NCI-H82 treated with DMSO at 0.1 percent for 48 hours (cell line): Measurements from ENCODE around the gene DGKZ.

Experiments
- DNase-seq: peaks from one replicate; lab custom pipeline; 2025; ENCODE audit not compliant: unreplicated experiment; lab: John Stamatoyannopoulos, UW

The DGKZ gene

GRCh38 chr11:46381048-46381818 lies 34.0 kb downstream of the DGKZ start, which contains the start of gene MDK:
Gene MDK (plus strand): TSS chr11:46381669. CDS start chr11:46382058, 389 bp downstream.
- no peak for DNase-seq

GRCh38 chr11:46381819-46382645 lies 34.8 kb downstream of the DGKZ start:
- DNase-seq = no peak

GRCh38 chr11:46382646-46383403 lies 35.6 kb downstream of the DGKZ start:
- peak; percentile 10 for DNase-seq

- DNase-seq = no peak
Measured at GRCh38 chr11:46383404-46383758, 36.1 kb downstream of the DGKZ start.

- no peak for DNase-seq
Measured at GRCh38 chr11:46383974-46384701, 36.9 kb downstream of the DGKZ start.

GRCh38 chr11:46385169-46386004 lies 38.1 kb downstream of the DGKZ start:
- DNase-seq = no peak

- DNase-seq = no peak
Measured at GRCh38 chr11:46386005-46386578, 38.8 kb downstream of the DGKZ start.

- no peak for DNase-seq
Measured at GRCh38 chr11:46386674-46387073, 39.4 kb downstream of the DGKZ start.

- no peak for DNase-seq
Measured at GRCh38 chr11:46387456-46387855, 40.2 kb downstream of the DGKZ start.

GRCh38 chr11:46387919-46388618 lies 40.8 kb downstream of the DGKZ start:
- DNase-seq = no peak

- DNase-seq = peak; percentile 33
Measured at GRCh38 chr11:46388619-46389449, 41.6 kb downstream of the DGKZ start.

GRCh38 chr11:46389450-46390330 lies 42.4 kb downstream of the DGKZ start:
- peak; percentile 10 for DNase-seq

- no peak for DNase-seq
Measured at GRCh38 chr11:46390331-46391171, 43.3 kb downstream of the DGKZ start.

GRCh38 chr11:46391186-46391577 lies 43.9 kb downstream of the DGKZ start:
- DNase-seq = no peak

- no peak for DNase-seq
Measured at GRCh38 chr11:46391578-46392420, 44.5 kb downstream of the DGKZ start, which contains the start of gene CHRM4. Gene CHRM4 (minus strand): TSS chr11:46391776. CDS start chr11:46386557, 5,219 bp downstream.
